ENCODE data around the gene FAM185A.
"Not testable (repeated sequence)": the region's sequence is repeated elsewhere in the genome, so short reads cannot be mapped to it uniquely, and the experiment has no call there.

FAM185A gene

GRCh38 chr7:102828286-102828685 is 79.5 kb downstream of the FAM185A start:
- in situ Hi-C loops (cut with MboI; ENCODE audit: low sequenced_read_pairs), result no loop called here

- in situ Hi-C loops (cut with MboI; ENCODE audit: low sequenced_read_pairs), result no loop called here
Measured at GRCh38 chr7:102829075-102829474, 80.3 kb downstream of the FAM185A start.

- in situ Hi-C loops (cut with MboI; ENCODE audit: low sequenced_read_pairs), result no loop called here
Measured at GRCh38 chr7:102830197-102830596, 81.4 kb downstream of the FAM185A start.

- in situ Hi-C loops (cut with MboI; ENCODE audit: low sequenced_read_pairs), result no loop called here
Measured at GRCh38 chr7:102832674-102833073, 83.9 kb downstream of the FAM185A start.

- in situ Hi-C loops (cut with MboI; ENCODE audit: low sequenced_read_pairs), result no loop called here
Measured at GRCh38 chr7:102833343-102833742, 84.5 kb downstream of the FAM185A start.

- in situ Hi-C loops (cut with MboI; ENCODE audit: low sequenced_read_pairs), result no loop called here
Measured at GRCh38 chr7:102834466-102834865, 85.7 kb downstream of the FAM185A start.

- in situ Hi-C loops (cut with MboI; ENCODE audit: low sequenced_read_pairs), result no loop called here
Measured at GRCh38 chr7:102834999-102835398, 86.2 kb downstream of the FAM185A start.

- in situ Hi-C loops (cut with MboI; ENCODE audit: low sequenced_read_pairs), result no loop called here
Measured at GRCh38 chr7:102836191-102836919, 87.6 kb downstream of the FAM185A start.

- in situ Hi-C loops (cut with MboI; ENCODE audit: low sequenced_read_pairs), result no loop called here
Measured at GRCh38 chr7:102836977-102837376, 88.2 kb downstream of the FAM185A start.

- in situ Hi-C loops (cut with MboI; ENCODE audit: low sequenced_read_pairs), result no loop called here
Measured at GRCh38 chr7:102837802-102838201, 89.0 kb downstream of the FAM185A start.

GRCh38 chr7:102838572-102839101 is 89.8 kb downstream of the FAM185A start:
- in situ Hi-C loops (cut with MboI; ENCODE audit: low sequenced_read_pairs), result not testable (repeated sequence)

- in situ Hi-C loops (cut with MboI; ENCODE audit: low sequenced_read_pairs), result no loop called here
Measured at GRCh38 chr7:102840404-102840803, 91.6 kb downstream of the FAM185A start.

GRCh38 chr7:102841290-102841689 is 92.5 kb downstream of the FAM185A start:
- in situ Hi-C loops (cut with MboI; ENCODE audit: low sequenced_read_pairs), result no loop called here

GRCh38 chr7:102842284-102842683 is 93.5 kb downstream of the FAM185A start:
- in situ Hi-C loops (cut with MboI; ENCODE audit: low sequenced_read_pairs), result no loop called here

- in situ Hi-C loops (cut with MboI; ENCODE audit: low sequenced_read_pairs), result no loop called here
Measured at GRCh38 chr7:102843850-102844249, 95.1 kb downstream of the FAM185A start.

GRCh38 chr7:102845346-102845745 is 96.5 kb downstream of the FAM185A start:
- in situ Hi-C loops (cut with MboI; ENCODE audit: low sequenced_read_pairs), result no loop called here

GRCh38 chr7:102849079-102849478 is 100.3 kb downstream of the FAM185A start:
- in situ Hi-C loops (cut with MboI; ENCODE audit: low sequenced_read_pairs), result no loop called here

GRCh38 chr7:102849538-102849937 is 100.7 kb downstream of the FAM185A start:
- in situ Hi-C loops (cut with MboI; ENCODE audit: low sequenced_read_pairs), result no loop called here

- in situ Hi-C loops (cut with MboI; ENCODE audit: low sequenced_read_pairs), result no loop called here
Measured at GRCh38 chr7:102856036-102856435, 107.2 kb downstream of the FAM185A start.

Measured in hTERT RPE-1 (cell line).